CD4-positive, CD25-positive, alpha-beta regulatory T cell (primary cell): ENCODE data around the gene TMEM273. TPM values are rescaled to one million over a fixed set of nuclear protein-coding genes. Genes with fewer than 3 reads are reported as not detected.

ENCODE experiments used
- ATAC-seq, 2 donors: fragments of 150-1000 bp; cut with Tn5 transposase; one replicate each; pipeline ENCODE4 v1.10.0; 2021; ENCODE audit warnings: low read depth in 2 of 2, moderate number of reproducible peaks in 2 of 2, moderate library complexity in 1 of 2
- DNase-seq, 3 donors: peaks; one replicate each; pipeline versions ENCODE4 v3.0.0 to v3.0.0-alpha.2; 2012 to 2022; ENCODE audit warnings: mixed read lengths in 1 of 3
- H3K27ac ChIP-seq: one replicate; pipeline ENCODE4 v1.7.0; 2013; ENCODE audit warnings: mild to moderate bottlenecking, low read length; ENCODE audit not compliant: insufficient read depth, poor library complexity, severe bottlenecking
- H3K27me3 ChIP-seq: one replicate; pipeline ENCODE4 v1.7.0; 2013; ENCODE audit warnings: low read length; ENCODE audit not compliant: control insufficient read depth, insufficient read depth
- H3K36me3 ChIP-seq: one replicate; pipeline ENCODE4 v1.7.0; 2013; ENCODE audit warnings: mild to moderate bottlenecking, low read length, moderate library complexity; ENCODE audit not compliant: control insufficient read depth, insufficient read depth
- H3K4me1 ChIP-seq: 2 replicates; pipeline ENCODE4 v1.7.0; 2013; ENCODE audit warnings: mild to moderate bottlenecking, low read length; ENCODE audit not compliant: insufficient read depth, control insufficient read depth, poor library complexity, severe bottlenecking
- H3K4me3 ChIP-seq: one replicate; pipeline ENCODE4 v1.7.0; 2013; ENCODE audit warnings: low read depth, mild to moderate bottlenecking, low read length, moderate library complexity
- H3K9me3 ChIP-seq, 2 experiments: 1 replicate in 1 of 2; 2 replicates in 1 of 2; pipeline ENCODE4 v1.7.0; 2013; ENCODE audit warnings: low read length in 2 of 2, mild to moderate bottlenecking in 1 of 2, moderate library complexity in 1 of 2; ENCODE audit not compliant: control insufficient read depth in 2 of 2
- H3K27ac Mint-ChIP-seq, 3 donors: one replicate each; pipeline ENCODE4 v1.8.0; 2020 to 2022; ENCODE audit warnings: mild to moderate bottlenecking in 3 of 3, mixed read lengths in 3 of 3, moderate library complexity in 2 of 3
- H3K27me3 Mint-ChIP-seq: one replicate; pipeline ENCODE4 v1.8.0; 2022; ENCODE audit warnings: mild to moderate bottlenecking, mixed read lengths
- H3K36me3 Mint-ChIP-seq: one replicate; pipeline ENCODE4 v1.8.0; 2020; ENCODE audit warnings: mixed read lengths
- H3K4me1 Mint-ChIP-seq, 4 donors: one replicate each; pipeline ENCODE4 v1.8.0; 2020 to 2022; ENCODE audit warnings: mixed read lengths in 4 of 4, mild to moderate bottlenecking in 1 of 4
- H3K4me3 Mint-ChIP-seq, 4 donors: one replicate each; pipeline ENCODE4 v1.8.0; 2020 to 2022; ENCODE audit warnings: mild to moderate bottlenecking in 4 of 4, mixed read lengths in 4 of 4, moderate library complexity in 3 of 4
- H3K9me3 Mint-ChIP-seq, 7 donors: one replicate each; pipeline ENCODE4 v1.8.0; 2020 to 2022; ENCODE audit warnings: mixed read lengths in 7 of 7, mild to moderate bottlenecking in 3 of 7, moderate library complexity in 2 of 7
- polyA plus RNA-seq, 4 donors: library from polyadenylated mRNA; unstranded; fragments of 300-500 nt; fragmentation: Illumina TruSeq; gene quantifications; one replicate each; pipeline ENCODE4 v1.2.3, GENCODE V29; 2021
- total RNA-seq: library from RNA; stranded (reverse); gene quantifications from one replicate; pipeline ENCODE4 v1.2.3, GENCODE V29; 2022

TMEM273 gene
- total and polyA plus RNA-seq, 5 donors from 2014 or later = 7.9 to 46.2 (median 33.6) TPM

- DNase-seq = no peak
- Histone ChIP-seq H3K4me3 (no peak overlapping the region), H3K36me3 (no peaks in the 10 kb centered on the region), H3K4me1 (no peaks in the 10 kb centered on the region), H3K27me3 (no peaks in the 10 kb centered on the region), H3K27ac (no peak overlapping the region), H3K9me3 (no peaks in the 10 kb centered on the region)
- Mint-ChIP-seq H3K27ac (no peak overlapping the region), H3K36me3 (no peaks in the 10 kb centered on the region), H3K27me3 (peaks cover 6% of the 10 kb centered on the region), H3K4me1 (no peaks in the 10 kb centered on the region), H3K4me3 (no peak overlapping the region), H3K9me3 (peaks cover 0 to 9% (median 5%) of the 10 kb centered on the region in 7 donors)
- ATAC-seq = no peak
Observed at GRCh38 chr10:49151481-49151880, 36.7 kb downstream of the TMEM273 start.

DNA sequence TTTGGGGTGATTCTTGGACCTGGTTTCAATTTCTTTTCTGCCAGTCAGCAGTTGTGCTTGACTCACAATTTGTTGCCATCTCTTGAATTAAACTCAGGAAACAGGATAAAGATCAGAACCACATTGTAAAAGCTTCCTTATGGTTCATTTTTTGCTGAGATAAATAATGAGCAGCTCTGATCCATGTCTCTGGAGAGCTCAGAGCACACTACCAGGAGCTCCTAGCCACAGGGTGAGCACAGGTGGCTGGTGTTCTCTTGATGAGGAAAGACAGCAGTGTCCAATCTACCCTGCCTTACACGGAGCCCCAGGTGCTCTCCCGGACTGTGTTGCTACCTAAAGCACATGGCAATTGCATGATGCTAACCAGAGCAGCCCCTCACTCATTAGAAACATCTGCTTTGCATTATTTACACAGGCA, 37.2 kb downstream of the TMEM273 start:
- H3K4me3 Mint-ChIP-seq = no peak overlapping the region
- no peak overlapping the region for H3K27ac ChIP-seq
- ATAC-seq (no peak), DNase-seq (no peak)
- H3K9me3 Mint-ChIP-seq = peaks cover 0 to 9% (median 5%) of the 10 kb centered on the region in 7 donors
- H3K27me3 ChIP-seq = no peaks in the 10 kb centered on the region
- no peak overlapping the region for H3K4me3 ChIP-seq
- no peaks in the 10 kb centered on the region for H3K36me3 ChIP-seq
- no peaks in the 10 kb centered on the region for H3K4me1 ChIP-seq
- no peaks in the 10 kb centered on the region for H3K36me3 Mint-ChIP-seq
- no peak overlapping the region for H3K27ac Mint-ChIP-seq
- no peaks in the 10 kb centered on the region for H3K4me1 Mint-ChIP-seq
- H3K9me3 ChIP-seq = no peaks in the 10 kb centered on the region
- peaks cover 6% of the 10 kb centered on the region for H3K27me3 Mint-ChIP-seq

DNA sequence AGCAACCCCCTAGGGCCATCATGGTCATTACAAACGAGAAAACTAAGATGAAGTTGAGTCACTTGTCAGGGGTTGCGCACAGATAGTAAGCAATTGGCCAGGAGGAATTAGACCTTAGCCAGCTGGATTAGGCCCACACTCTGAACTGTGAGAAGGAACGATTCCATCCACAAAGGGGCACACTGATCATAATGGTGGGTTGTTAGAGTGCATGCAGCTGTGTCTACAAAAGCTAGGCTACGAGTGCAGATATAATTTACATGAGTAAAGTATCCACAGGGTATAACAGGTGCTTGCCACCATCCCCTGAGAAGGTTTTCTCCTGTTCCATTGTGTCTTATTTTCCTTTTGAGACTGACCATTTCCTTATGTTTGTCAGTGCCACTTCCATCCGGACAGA, 37.8 kb downstream of the TMEM273 start:
- Histone ChIP-seq H3K9me3 (no peaks in the 10 kb centered on the region), H3K4me1 (no peaks in the 10 kb centered on the region), H3K36me3 (no peaks in the 10 kb centered on the region), H3K27ac (no peak overlapping the region), H3K27me3 (no peaks in the 10 kb centered on the region), H3K4me3 (no peak overlapping the region)
- Mint-ChIP-seq H3K36me3 (no peaks in the 10 kb centered on the region), H3K4me3 (peak overlapping the region in 1 of 4 donors; percentile 27), H3K27ac (no peak overlapping the region), H3K27me3 (peaks cover 6% of the 10 kb centered on the region), H3K4me1 (no peaks in the 10 kb centered on the region), H3K9me3 (peaks cover 0 to 9% (median 5%) of the 10 kb centered on the region in 7 donors)
- no peak for ATAC-seq
- DNase-seq = no peak

DNA sequence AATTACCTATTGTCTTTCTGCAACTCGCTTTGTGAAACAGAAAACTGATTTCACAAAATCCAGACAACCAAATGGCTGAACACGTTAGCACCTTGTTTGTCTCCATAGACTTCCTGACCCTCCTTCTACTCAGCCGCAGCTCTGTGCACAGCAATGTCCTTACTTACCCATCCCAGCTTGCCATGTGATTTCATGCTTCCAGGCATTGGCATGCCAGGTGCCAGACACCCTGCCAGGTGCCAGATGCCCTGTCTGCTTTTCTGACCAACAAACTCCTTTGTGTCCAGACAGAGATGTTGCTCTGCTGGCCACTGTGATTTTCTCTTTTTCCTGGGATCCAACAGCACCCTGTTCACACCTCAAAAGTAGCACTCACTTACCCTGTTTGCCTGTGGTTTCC, 38.3 kb downstream of the TMEM273 start:
- H3K27me3 Mint-ChIP-seq = peaks cover 6% of the 10 kb centered on the region
- H3K27me3 ChIP-seq = no peaks in the 10 kb centered on the region
- ATAC-seq (no peak), DNase-seq (no peak)
- H3K36me3 Mint-ChIP-seq = no peaks in the 10 kb centered on the region
- H3K27ac Mint-ChIP-seq = no peak overlapping the region
- no peaks in the 10 kb centered on the region for H3K4me1 ChIP-seq
- H3K4me3 ChIP-seq = no peak overlapping the region
- H3K4me1 Mint-ChIP-seq = no peaks in the 10 kb centered on the region
- no peaks in the 10 kb centered on the region for H3K9me3 ChIP-seq
- H3K36me3 ChIP-seq = no peaks in the 10 kb centered on the region
- peaks cover 0 to 9% (median 5%) of the 10 kb centered on the region in 7 donors for H3K9me3 Mint-ChIP-seq
- no peak overlapping the region for H3K27ac ChIP-seq
- H3K4me3 Mint-ChIP-seq = no peak overlapping the region

DNA sequence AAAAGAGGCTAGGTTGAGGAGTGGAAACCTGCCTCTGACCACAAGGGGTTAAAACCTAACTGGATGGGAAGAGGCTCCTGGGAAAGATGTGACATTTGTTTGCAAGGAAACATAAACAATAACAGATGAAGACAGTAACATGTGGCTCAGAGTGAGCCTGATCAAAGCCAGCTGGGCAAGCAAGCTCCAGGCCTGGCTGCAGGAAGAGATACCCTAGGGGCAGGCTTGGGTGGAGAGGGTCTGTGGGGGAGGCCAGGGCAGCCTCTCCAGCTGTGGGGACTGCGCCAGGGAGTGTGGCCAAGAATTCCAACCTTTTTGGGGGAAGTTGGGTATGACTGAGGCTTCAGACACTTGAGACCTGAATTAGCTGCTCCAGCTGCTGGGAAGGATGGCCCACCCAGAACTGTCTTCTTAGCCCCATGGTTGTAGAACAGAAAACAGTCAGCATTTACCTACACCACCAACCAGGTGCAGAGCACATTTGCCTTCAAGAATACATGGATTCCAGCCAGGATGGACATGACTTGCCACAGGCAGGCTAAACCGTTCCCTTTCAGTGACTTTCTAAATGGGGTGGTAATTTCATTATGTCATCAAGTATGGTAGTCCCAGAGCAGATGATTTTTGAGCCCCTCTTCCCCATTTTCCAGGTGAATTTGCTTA, 44.0 kb downstream of the TMEM273 start:
- Histone ChIP-seq H3K36me3 (no peaks in the 10 kb centered on the region), H3K27me3 (no peaks in the 10 kb centered on the region), H3K9me3 (no peaks in the 10 kb centered on the region), H3K4me3 (no peak overlapping the region), H3K4me1 (no peaks in the 10 kb centered on the region), H3K27ac (no peak overlapping the region)
- DNase-seq (no peak), ATAC-seq (no peak)
- H3K4me1 Mint-ChIP-seq = peaks cover 0 to 2% (median 0%) of the 10 kb centered on the region in 4 donors
- no peak overlapping the region for H3K27ac Mint-ChIP-seq
- H3K9me3 Mint-ChIP-seq = peaks cover 0 to 10% (median 5%) of the 10 kb centered on the region in 7 donors
- H3K36me3 Mint-ChIP-seq = no peaks in the 10 kb centered on the region
- no peak overlapping the region for H3K4me3 Mint-ChIP-seq
- peaks cover 4% of the 10 kb centered on the region for H3K27me3 Mint-ChIP-seq

DNA sequence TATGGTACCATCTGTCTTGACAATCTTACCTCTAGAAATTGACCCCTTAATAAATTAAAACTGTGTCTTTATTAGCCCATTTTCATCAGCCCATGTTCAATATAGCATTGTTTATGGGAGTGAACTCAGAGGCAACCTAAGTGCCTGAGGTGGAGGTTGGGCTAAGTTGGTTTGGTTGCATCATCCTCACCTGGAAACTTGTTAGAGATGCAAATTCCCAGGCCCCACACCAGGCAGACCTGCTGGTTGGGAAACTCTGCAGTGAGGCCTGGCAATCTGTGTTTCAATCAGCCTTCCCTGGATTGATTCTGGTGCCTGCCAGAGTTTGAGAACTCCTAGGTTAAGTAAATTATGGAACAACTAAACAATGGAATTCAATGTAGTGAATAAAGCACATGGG, 44.9 kb downstream of the TMEM273 start:
- H3K27ac Mint-ChIP-seq = no peak overlapping the region
- no peaks in the 10 kb centered on the region for H3K36me3 Mint-ChIP-seq
- no peak for DNase-seq
- no peak for ATAC-seq
- Histone ChIP-seq H3K27me3 (no peaks in the 10 kb centered on the region), H3K36me3 (no peaks in the 10 kb centered on the region), H3K9me3 (no peaks in the 10 kb centered on the region), H3K4me1 (no peaks in the 10 kb centered on the region), H3K27ac (no peak overlapping the region), H3K4me3 (no peak overlapping the region)
- peaks cover 4% of the 10 kb centered on the region for H3K27me3 Mint-ChIP-seq
- peaks cover 0 to 2% (median 0%) of the 10 kb centered on the region in 4 donors for H3K4me1 Mint-ChIP-seq
- H3K4me3 Mint-ChIP-seq = no peak overlapping the region
- H3K9me3 Mint-ChIP-seq = peaks cover 0 to 7% (median 3%) of the 10 kb centered on the region in 7 donors

- no peaks in the 10 kb centered on the region for H3K9me3 ChIP-seq
- DNase-seq (no peak), ATAC-seq (no peak)
- no peak overlapping the region for H3K27ac Mint-ChIP-seq
- no peaks in the 10 kb centered on the region for H3K27me3 ChIP-seq
- no peak overlapping the region for H3K4me3 Mint-ChIP-seq
- H3K27me3 Mint-ChIP-seq = peaks cover 4% of the 10 kb centered on the region
- peaks cover 0 to 3% (median 0%) of the 10 kb centered on the region in 7 donors for H3K9me3 Mint-ChIP-seq
- no peaks in the 10 kb centered on the region for H3K36me3 ChIP-seq
- no peak overlapping the region for H3K4me3 ChIP-seq
- H3K36me3 Mint-ChIP-seq = no peaks in the 10 kb centered on the region
- H3K27ac ChIP-seq = no peak overlapping the region
- H3K4me1 Mint-ChIP-seq = peaks cover 0 to 2% (median 0%) of the 10 kb centered on the region in 4 donors
- H3K4me1 ChIP-seq = no peaks in the 10 kb centered on the region
Observed at GRCh38 chr10:49141541-49142332, 46.5 kb downstream of the TMEM273 start.
